ENCODE measurements around the gene CCN5. TPM values are rescaled to one million over a fixed set of nuclear protein-coding genes. Genes with fewer than 3 reads are reported as not detected.

CCN5 gene
- total RNA-seq, 1 experiment from 2014 or later, result 0.37 TPM

DNA sequence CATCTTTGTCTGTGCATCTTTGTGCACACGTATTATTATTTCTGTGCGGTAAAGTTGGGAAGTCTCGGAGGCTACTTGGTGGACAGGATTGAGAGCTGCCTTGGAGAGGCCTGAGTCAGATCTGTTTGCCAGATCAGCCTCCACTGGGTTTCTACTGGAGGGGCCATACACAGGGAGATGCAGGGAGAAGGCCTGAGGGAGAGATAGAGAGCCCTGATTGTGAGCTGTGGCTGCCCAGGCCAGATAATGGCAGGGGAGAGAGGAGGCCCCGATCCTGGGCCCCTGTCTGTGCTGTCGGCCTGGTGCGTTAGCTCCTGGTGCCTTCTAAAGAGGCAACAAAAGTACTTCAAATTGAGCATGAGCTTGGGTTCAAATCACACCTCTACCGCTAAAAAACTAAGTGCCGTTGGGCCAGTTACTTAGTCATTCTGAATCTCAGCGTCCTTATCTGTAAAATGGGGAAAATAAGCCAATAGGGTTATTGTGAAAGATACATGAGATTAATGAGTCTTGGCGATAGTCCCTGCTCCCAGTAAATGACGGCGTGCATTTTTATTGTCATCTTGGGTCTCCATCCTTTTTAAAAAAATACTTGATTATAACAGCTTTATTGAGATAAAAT, 36.1 kb upstream of the CCN5 start:
- peak overlapping the region; percentile 28 for H3K27ac Mint-ChIP-seq
- CTCF ChIA-PET, result interaction anchor here (0.7 to 1.3 kb wide), 3 partner anchors 42 to 368 kb away, joined by 3 read pairs; partner anchors contain the start of gene FITM2
- no peak for ATAC-seq

More for the DNA sequence above, 36.1 kb upstream of the CCN5 start:
- no peak for DNase-seq (ENCODE audit: low spot score)
- Mint-ChIP-seq H3K9me3 (no peaks in the 10 kb centered on the region), H3K27me3 (ENCODE audit: low read depth) (peaks cover 4% of the 10 kb centered on the region), H3K4me1 (peaks cover 14% of the 10 kb centered on the region), H3K4me3 (no peak overlapping the region), H3K36me3 (no peaks in the 10 kb centered on the region)
- TF ChIP-seq HMGXB4 (CRISPR knock-in tag; IDR thresholded peaks at IDR 0.05) (no peak), IRF2 (CRISPR knock-in tag; IDR thresholded peaks at IDR 0.05; ENCODE audit: borderline replicate concordance, low read depth) (no peak), KAT7 (CRISPR knock-in tag; IDR thresholded peaks at IDR 0.05; ENCODE audit: borderline replicate concordance) (no peak), ZNF121 (CRISPR knock-in tag; IDR thresholded peaks at IDR 0.05) (no peak), AFF4 (CRISPR knock-in tag; IDR thresholded peaks at IDR 0.05; ENCODE audit: borderline replicate concordance) (no peak), RORB (CRISPR knock-in tag; IDR thresholded peaks at IDR 0.05) (no peak), ELF4 (CRISPR knock-in tag; IDR thresholded peaks at IDR 0.05; ENCODE audit: low read depth) (no peak), ZNF263 (CRISPR knock-in tag; IDR thresholded peaks at IDR 0.05; ENCODE audit: low read depth) (no peak), RELA (CRISPR knock-in tag; IDR thresholded peaks at IDR 0.05; ENCODE audit: borderline replicate concordance) (no peak), NR2C2 (CRISPR knock-in tag; IDR thresholded peaks at IDR 0.05) (no peak), JAZF1 (CRISPR knock-in tag; IDR thresholded peaks at IDR 0.05) (no peak), EMX1 (CRISPR knock-in tag; IDR thresholded peaks at IDR 0.05) (no peak), IRF1 (CRISPR knock-in tag; IDR thresholded peaks at IDR 0.05) (no peak), OVOL2 (CRISPR knock-in tag; IDR thresholded peaks at IDR 0.05; ENCODE audit: borderline replicate concordance) (no peak), ZNF416 (CRISPR knock-in tag; IDR thresholded peaks at IDR 0.05) (no peak), NFE2L1 (CRISPR knock-in tag; IDR thresholded peaks at IDR 0.05) (no peak), ZNF423 (CRISPR knock-in tag; IDR thresholded peaks at IDR 0.05) (no peak)
- TF ChIP-seq, protein P1, sequence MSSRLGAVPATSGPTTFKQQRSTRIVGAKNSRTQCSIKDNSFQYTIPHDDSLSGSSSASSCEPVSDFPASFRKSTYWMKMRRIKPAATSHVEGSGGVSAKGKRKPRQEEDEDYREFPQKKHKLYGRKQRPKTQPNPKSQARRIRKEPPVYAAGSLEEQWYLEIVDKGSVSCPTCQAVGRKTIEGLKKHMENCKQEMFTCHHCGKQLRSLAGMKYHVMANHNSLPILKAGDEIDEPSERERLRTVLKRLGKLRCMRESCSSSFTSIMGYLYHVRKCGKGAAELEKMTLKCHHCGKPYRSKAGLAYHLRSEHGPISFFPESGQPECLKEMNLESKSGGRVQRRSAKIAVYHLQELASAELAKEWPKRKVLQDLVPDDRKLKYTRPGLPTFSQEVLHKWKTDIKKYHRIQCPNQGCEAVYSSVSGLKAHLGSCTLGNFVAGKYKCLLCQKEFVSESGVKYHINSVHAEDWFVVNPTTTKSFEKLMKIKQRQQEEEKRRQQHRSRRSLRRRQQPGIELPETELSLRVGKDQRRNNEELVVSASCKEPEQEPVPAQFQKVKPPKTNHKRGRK (CRISPR knock-in tag; IDR thresholded peaks at IDR 0.05; ENCODE audit: borderline replicate concordance), result no peak
- POLR2A ChIA-PET, result no interaction called here
